Neutrophil (primary cell): ENCODE data around the gene CERS1.
A peak's percentile ranks its signal among the peaks of the same experiment; 100 is the strongest.

ENCODE experiments used
- H3K27ac ChIP-seq: fragments of 200-600 bp; sonication (generic); 2 replicates; pipeline ENCODE4 v1.5.1; 2016; ENCODE audit warnings: mild to moderate bottlenecking, moderate library complexity
- H3K27me3 ChIP-seq: fragments of 200-600 bp; sonication (generic); 2 replicates; pipeline ENCODE4 v1.6.0; 2016; ENCODE audit warnings: mild to moderate bottlenecking
- H3K36me3 ChIP-seq: fragments of 200-600 bp; sonication (generic); 2 replicates; pipeline ENCODE4 v1.5.1; 2017
- H3K4me1 ChIP-seq, 2 experiments: fragments of 200-600 bp in 1 of 2; sonication (generic) in 1 of 2; 1 replicate in 1 of 2; 2 replicates in 1 of 2; pipeline versions ENCODE4 v1.5.1 to v1.6.1; 2013 to 2016; ENCODE audit warnings: low read depth in 1 of 2, low read length in 1 of 2, mild to moderate bottlenecking in 1 of 2, moderate library complexity in 1 of 2; ENCODE audit not compliant: control insufficient read depth in 1 of 2, insufficient read depth in 1 of 2
- H3K4me3 ChIP-seq, 2 experiments: fragments of 200-600 bp in 1 of 2; sonication (generic) in 1 of 2; 1 replicate in 1 of 2; 2 replicates in 1 of 2; pipeline ENCODE4 v1.5.1; 2013 to 2016; ENCODE audit warnings: low read depth in 1 of 2, low read length in 1 of 2, mild to moderate bottlenecking in 1 of 2, moderate library complexity in 1 of 2
- H3K9me3 ChIP-seq: fragments of 200-600 bp; sonication (generic); 2 replicates; pipeline ENCODE4 v1.5.1; 2016
- CTCF ChIP-seq: fragments of 200-600 bp; sonication (generic); IDR thresholded peaks from 2 replicates; pipeline ENCODE4 v1.5.1; 2016; ENCODE audit warnings: antibody characterized with exemption

Gene CERS1

GRCh38 chr19:18863843-18864362, 32.1 kb downstream of the CERS1 start:
- peaks cover 97% of the 10 kb centered on the region for H3K36me3 ChIP-seq
- no peak for TF ChIP-seq CTCF
- H3K4me1 ChIP-seq: no peaks in the 10 kb centered on the region
- H3K27ac ChIP-seq: peak overlapping the region; percentile 10
- H3K27me3 ChIP-seq: peaks cover 8% of the 10 kb centered on the region
- H3K9me3 ChIP-seq: no peaks in the 10 kb centered on the region
- H3K4me3 ChIP-seq: no peak overlapping the region

GRCh38 chr19:18862976-18863842, 32.7 kb downstream of the CERS1 start:
- Histone ChIP-seq H3K27me3 (peaks cover 3% of the 10 kb centered on the region), H3K4me3 (no peak overlapping the region), H3K36me3 (peaks cover 100% of the 10 kb centered on the region), H3K4me1 (no peaks in the 10 kb centered on the region), H3K9me3 (no peaks in the 10 kb centered on the region), H3K27ac (no peak overlapping the region)
- TF ChIP-seq CTCF: no peak

- H3K4me1 ChIP-seq: no peaks in the 10 kb centered on the region
- H3K36me3 ChIP-seq: peaks cover 100% of the 10 kb centered on the region
- H3K9me3 ChIP-seq: no peaks in the 10 kb centered on the region
- H3K4me3 ChIP-seq: no peak overlapping the region
- no peaks in the 10 kb centered on the region for H3K27me3 ChIP-seq
- no peak for TF ChIP-seq CTCF
- H3K27ac ChIP-seq: no peak overlapping the region
Measured at GRCh38 chr19:18861917-18862316, 34.0 kb downstream of the CERS1 start.

GRCh38 chr19:18861235-18861634, 34.7 kb downstream of the CERS1 start:
- peaks cover 100% of the 10 kb centered on the region for H3K36me3 ChIP-seq
- H3K27ac ChIP-seq: no peak overlapping the region
- H3K4me1 ChIP-seq: no peaks in the 10 kb centered on the region

GRCh38 chr19:18860725-18861124, 35.2 kb downstream of the CERS1 start:
- H3K4me1 ChIP-seq: no peaks in the 10 kb centered on the region
- no peaks in the 10 kb centered on the region for H3K27me3 ChIP-seq
- no peaks in the 10 kb centered on the region for H3K9me3 ChIP-seq
- H3K4me3 ChIP-seq: no peak overlapping the region
- TF ChIP-seq CTCF: no peak
- H3K27ac ChIP-seq: no peak overlapping the region
- H3K36me3 ChIP-seq: peaks cover 100% of the 10 kb centered on the region

More at GRCh38 chr19:18861235-18861634, 34.7 kb downstream of the CERS1 start:
- Histone ChIP-seq H3K4me3 (no peak overlapping the region), H3K27me3 (no peaks in the 10 kb centered on the region), H3K9me3 (no peaks in the 10 kb centered on the region)
- no peak for TF ChIP-seq CTCF
